Ishikawa (cell line): ENCODE measurements around the gene STARD4.

ENCODE experiments used
- CEBPB ChIP-seq: IDR thresholded peaks from 2 replicates; pipeline ENCODE4 v1.6.1; 2012
- CREB1 ChIP-seq: IDR thresholded peaks from 2 replicates; pipeline ENCODE4 v1.6.1; 2012; ENCODE audit warnings: low read depth
- EGR1 ChIP-seq: IDR thresholded peaks from 2 replicates; pipeline ENCODE4 v1.6.1; 2012
- EP300 ChIP-seq: IDR thresholded peaks from 2 replicates; pipeline ENCODE4 v1.6.1; 2012; ENCODE audit warnings: borderline replicate concordance
- FOXM1 ChIP-seq: IDR thresholded peaks from 2 replicates; pipeline ENCODE4 v1.6.1; 2012; ENCODE audit warnings: low read depth, borderline replicate concordance
- NFIC ChIP-seq: IDR thresholded peaks from 2 replicates; pipeline ENCODE4 v1.6.1; 2012
- RAD21 ChIP-seq: IDR thresholded peaks from 2 replicates; pipeline ENCODE4 v1.6.1; 2012; ENCODE audit warnings: low read depth
- TAF1 ChIP-seq: IDR thresholded peaks from 2 replicates; pipeline ENCODE4 v1.6.1; 2012; ENCODE audit warnings: low read depth, mild to moderate bottlenecking
- TCF12 ChIP-seq: IDR thresholded peaks from 2 replicates; pipeline ENCODE4 v1.6.1; 2012; ENCODE audit warnings: low read depth
- TEAD4 ChIP-seq: IDR thresholded peaks from 2 replicates; pipeline ENCODE4 v1.6.1; 2012
- YY1 ChIP-seq: IDR thresholded peaks from 2 replicates; pipeline ENCODE4 v1.6.1; 2012; ENCODE audit warnings: low read depth
- ZBTB7A ChIP-seq: IDR thresholded peaks from 2 replicates; pipeline ENCODE4 v1.6.1; 2012; ENCODE audit warnings: low read depth
- TF ChIP-seq, protein P1 (sequence below): IDR thresholded peaks from 2 replicates; pipeline ENCODE4 v1.6.1; 2012
- TF ChIP-seq, protein P2 (sequence below): IDR thresholded peaks from 2 replicates; pipeline ENCODE4 v1.6.1; 2012; ENCODE audit warnings: low read depth, mild to moderate bottlenecking
- TF ChIP-seq, protein P3 (sequence below): IDR thresholded peaks from 2 replicates; pipeline ENCODE4 v1.6.1; 2012

Gene STARD4

DNA sequence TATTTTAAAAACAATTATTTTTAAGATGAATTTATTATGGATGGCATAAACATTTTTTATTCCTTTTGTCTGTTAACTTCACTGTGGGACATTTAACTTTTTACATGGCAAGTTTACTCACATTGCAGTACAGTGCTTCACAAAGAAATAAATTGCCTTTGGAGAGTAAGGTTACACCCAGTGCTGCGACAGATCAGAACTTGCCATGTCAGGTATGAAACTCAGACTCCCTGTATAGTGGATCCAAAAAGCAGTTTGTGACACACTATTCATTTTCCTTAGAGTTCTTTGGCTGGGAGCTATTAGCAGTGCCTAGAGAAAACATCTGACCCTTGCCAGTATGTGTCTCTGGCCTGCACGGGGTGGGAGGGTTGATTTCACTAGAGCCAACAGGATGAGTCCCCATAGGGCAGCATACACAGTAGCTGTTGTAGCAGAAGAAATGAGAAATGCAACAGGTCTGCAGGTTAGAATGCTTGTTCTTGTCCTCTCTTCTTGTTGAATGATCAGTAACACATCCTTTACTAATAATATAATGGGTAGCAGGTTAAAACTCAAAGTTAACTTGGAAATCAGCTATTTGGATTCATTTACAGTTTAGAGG lies 42.9 kb downstream of the STARD4 start:
- TF ChIP-seq, protein P1, sequence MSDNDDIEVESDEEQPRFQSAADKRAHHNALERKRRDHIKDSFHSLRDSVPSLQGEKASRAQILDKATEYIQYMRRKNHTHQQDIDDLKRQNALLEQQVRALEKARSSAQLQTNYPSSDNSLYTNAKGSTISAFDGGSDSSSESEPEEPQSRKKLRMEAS, result no peak
- TF ChIP-seq EP300, result no peak
- no peak for TF ChIP-seq NFIC
- no peak for TF ChIP-seq TEAD4
- no peak for TF ChIP-seq ZBTB7A
- TF ChIP-seq RAD21, result no peak
- TF ChIP-seq, protein P2, sequence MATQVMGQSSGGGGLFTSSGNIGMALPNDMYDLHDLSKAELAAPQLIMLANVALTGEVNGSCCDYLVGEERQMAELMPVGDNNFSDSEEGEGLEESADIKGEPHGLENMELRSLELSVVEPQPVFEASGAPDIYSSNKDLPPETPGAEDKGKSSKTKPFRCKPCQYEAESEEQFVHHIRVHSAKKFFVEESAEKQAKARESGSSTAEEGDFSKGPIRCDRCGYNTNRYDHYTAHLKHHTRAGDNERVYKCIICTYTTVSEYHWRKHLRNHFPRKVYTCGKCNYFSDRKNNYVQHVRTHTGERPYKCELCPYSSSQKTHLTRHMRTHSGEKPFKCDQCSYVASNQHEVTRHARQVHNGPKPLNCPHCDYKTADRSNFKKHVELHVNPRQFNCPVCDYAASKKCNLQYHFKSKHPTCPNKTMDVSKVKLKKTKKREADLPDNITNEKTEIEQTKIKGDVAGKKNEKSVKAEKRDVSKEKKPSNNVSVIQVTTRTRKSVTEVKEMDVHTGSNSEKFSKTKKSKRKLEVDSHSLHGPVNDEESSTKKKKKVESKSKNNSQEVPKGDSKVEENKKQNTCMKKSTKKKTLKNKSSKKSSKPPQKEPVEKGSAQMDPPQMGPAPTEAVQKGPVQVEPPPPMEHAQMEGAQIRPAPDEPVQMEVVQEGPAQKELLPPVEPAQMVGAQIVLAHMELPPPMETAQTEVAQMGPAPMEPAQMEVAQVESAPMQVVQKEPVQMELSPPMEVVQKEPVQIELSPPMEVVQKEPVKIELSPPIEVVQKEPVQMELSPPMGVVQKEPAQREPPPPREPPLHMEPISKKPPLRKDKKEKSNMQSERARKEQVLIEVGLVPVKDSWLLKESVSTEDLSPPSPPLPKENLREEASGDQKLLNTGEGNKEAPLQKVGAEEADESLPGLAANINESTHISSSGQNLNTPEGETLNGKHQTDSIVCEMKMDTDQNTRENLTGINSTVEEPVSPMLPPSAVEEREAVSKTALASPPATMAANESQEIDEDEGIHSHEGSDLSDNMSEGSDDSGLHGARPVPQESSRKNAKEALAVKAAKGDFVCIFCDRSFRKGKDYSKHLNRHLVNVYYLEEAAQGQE, result no peak
- TF ChIP-seq TCF12, result no peak
- TF ChIP-seq TAF1, result no peak
- no peak for TF ChIP-seq FOXM1
- TF ChIP-seq CREB1, result no peak

DNA sequence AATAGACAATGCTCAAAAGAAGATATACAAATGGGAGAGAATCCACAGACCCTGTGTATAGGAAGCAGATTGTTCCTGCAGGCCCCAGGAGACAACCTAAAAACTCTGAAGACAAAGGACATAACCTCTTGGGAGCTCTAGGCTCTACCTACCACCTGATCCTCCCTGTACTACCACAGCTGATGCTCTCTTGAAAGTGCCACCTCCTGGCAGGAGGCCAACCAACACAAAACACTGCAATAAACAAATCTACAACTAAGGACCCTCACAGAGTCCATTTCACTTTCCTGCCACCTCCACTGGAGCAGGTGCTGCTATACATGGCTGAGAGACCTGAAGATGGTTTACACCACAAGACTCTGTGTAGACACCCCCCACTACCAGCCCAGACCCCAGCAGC lies 49.0 kb downstream of the STARD4 start:
- TF ChIP-seq, protein P1, result no peak
- TF ChIP-seq TCF12 (no peak), CEBPB (no peak), CREB1 (no peak)
- TF ChIP-seq, protein P3, sequence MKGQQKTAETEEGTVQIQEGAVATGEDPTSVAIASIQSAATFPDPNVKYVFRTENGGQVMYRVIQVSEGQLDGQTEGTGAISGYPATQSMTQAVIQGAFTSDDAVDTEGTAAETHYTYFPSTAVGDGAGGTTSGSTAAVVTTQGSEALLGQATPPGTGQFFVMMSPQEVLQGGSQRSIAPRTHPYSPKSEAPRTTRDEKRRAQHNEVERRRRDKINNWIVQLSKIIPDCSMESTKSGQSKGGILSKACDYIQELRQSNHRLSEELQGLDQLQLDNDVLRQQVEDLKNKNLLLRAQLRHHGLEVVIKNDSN, result no peak
- TF ChIP-seq, protein P2, result no peak

DNA sequence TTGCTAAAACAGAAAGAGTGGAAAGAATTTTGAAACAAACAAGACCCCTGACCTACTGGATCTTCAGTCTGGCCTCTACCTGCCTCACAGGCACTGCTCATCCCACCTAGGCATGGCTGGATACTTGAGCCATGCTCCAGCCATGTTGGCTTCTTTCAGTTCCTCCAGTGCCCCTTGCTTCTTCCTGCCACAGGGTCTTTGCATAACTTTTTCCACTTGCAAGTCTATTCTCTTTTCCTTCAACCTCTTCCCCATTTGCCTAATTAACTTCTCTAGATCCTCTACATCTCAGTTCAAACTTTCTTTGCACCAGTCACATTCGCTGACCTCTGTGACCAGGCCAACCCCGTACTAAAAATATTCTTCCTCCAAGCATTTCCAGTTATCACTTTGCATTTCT lies 50.4 kb downstream of the STARD4 start:
- TF ChIP-seq CREB1 (no peak), RAD21 (no peak), EP300 (no peak), TEAD4 (no peak), FOXM1 (no peak), YY1 (no peak), ZBTB7A (no peak), TAF1 (no peak), TCF12 (no peak), EGR1 (no peak), NFIC (no peak), CEBPB (no peak)
- TF ChIP-seq, protein P1, result no peak
- TF ChIP-seq, protein P2, result no peak
- TF ChIP-seq, protein P3, result no peak

DNA sequence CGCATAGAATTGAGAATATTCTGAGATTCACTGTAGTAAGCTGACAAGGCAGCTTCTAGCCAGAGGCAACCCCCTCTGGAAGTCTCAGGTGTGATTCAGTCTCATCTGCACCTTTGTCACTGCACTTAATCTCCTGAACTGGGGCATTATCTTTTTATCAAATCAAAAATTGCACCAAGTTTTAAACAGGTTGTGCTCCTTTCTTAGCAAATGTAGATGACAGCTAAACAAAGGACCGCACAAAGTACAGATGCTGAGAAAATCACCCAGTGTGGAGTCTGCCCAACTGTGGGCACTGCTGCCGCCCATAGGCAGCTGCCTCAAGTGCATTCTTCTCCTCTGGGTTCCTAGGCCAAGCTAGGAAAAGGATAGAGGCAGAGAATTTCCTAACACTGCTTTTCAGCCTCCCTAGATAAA lies 51.1 kb downstream of the STARD4 start:
- TF ChIP-seq TEAD4 (no peak), TAF1 (no peak), RAD21 (peak; percentile 58), ZBTB7A (no peak), FOXM1 (no peak)
- TF ChIP-seq, protein P3, result no peak
- TF ChIP-seq, protein P2, result no peak
